GM12892 (cell line): ENCODE data around the gene SSR4.

Experiments used
- POLR2A ChIP-seq: IDR thresholded peaks from 2 replicates; pipeline ENCODE4 v1.6.1; 2011; ENCODE audit warnings: low read depth, low read length, control low read depth
- POLR2AphosphoS5 ChIP-seq: IDR thresholded peaks from 2 replicates; pipeline ENCODE4 v1.6.1; 2011; ENCODE audit warnings: low read depth, low read length, control low read depth
- TAF1 ChIP-seq: IDR thresholded peaks from 2 replicates; pipeline ENCODE4 v1.6.1; 2011; ENCODE audit warnings: low read depth, mild to moderate bottlenecking, control low read depth, low read length, borderline replicate concordance

- TF ChIP-seq POLR2AphosphoS5 (no peak), POLR2A (no peak), TAF1 (no peak)
Observed at GRCh38 chrX:153836921-153837320, 42.5 kb downstream of the SSR4 start.
